Activated naive CD8-positive, alpha-beta T cell (primary cell): ENCODE measurements around the gene CXCL9.
"Not testable (repeated sequence)": the region's sequence is repeated elsewhere in the genome, so short reads cannot be mapped to it uniquely, and the experiment has no call there.

Experiments used
- H3K27ac Mint-ChIP-seq: one replicate; pipeline ENCODE4 v1.8.0; 2021; ENCODE audit warnings: mixed read lengths
- H3K27me3 Mint-ChIP-seq: one replicate; pipeline ENCODE4 v1.8.0; 2021; ENCODE audit warnings: mixed read lengths
- H3K36me3 Mint-ChIP-seq: one replicate; pipeline ENCODE4 v1.8.0; 2021; ENCODE audit warnings: mixed read lengths
- H3K4me1 Mint-ChIP-seq: one replicate; pipeline ENCODE4 v1.8.0; 2021; ENCODE audit warnings: low read depth, mixed read lengths
- H3K4me3 Mint-ChIP-seq: one replicate; pipeline ENCODE4 v1.8.0; 2021; ENCODE audit warnings: mild to moderate bottlenecking, mixed read lengths
- H3K9me3 Mint-ChIP-seq: one replicate; pipeline ENCODE4 v1.8.0; 2021; ENCODE audit warnings: low read depth, mixed read lengths

CXCL9 gene

GRCh38 chr4:76007089-76007862 lies at the start of gene CXCL9:
TSS of gene CXCL9 (minus strand) at chr4:76007509. CDS start at chr4:76007449, 60 bp downstream.
- no peaks in the 10 kb centered on the region for H3K4me1 Mint-ChIP-seq
- no peaks in the 10 kb centered on the region for H3K9me3 Mint-ChIP-seq
- H3K36me3 Mint-ChIP-seq = peaks cover 2% of the 10 kb centered on the region
- no peak within 1 kb of the TSS for H3K4me3 Mint-ChIP-seq
- H3K27me3 Mint-ChIP-seq = peaks cover 9% of the 10 kb centered on the region
- H3K27ac Mint-ChIP-seq = no peak within 1 kb of the TSS

DNA sequence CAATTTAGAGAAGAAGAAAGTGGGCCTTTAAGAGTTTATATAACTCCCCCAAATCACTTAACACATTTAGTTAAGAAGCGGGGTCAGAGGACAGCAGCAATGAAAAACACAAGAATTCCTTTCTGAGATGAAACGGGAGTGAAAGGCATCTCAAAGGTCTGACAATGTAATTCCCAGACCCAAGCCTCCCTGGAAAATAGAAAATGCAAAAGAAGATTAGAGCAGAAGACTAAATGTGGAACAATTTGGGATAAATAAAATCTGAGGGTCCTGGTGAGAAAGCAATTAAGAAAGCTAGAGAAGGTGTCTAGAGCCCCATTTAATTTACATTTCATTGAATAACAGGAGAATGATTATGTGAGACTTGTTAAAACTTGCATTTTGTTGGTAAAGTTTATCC lies 48.1 kb upstream of the CXCL9 start:
- Mint-ChIP-seq H3K4me1 (peaks cover 22% of the 10 kb centered on the region), H3K27me3 (peaks cover 9% of the 10 kb centered on the region), H3K4me3 (no peak overlapping the region), H3K36me3 (no peaks in the 10 kb centered on the region), H3K27ac (no peak overlapping the region), H3K9me3 (no peaks in the 10 kb centered on the region)

DNA sequence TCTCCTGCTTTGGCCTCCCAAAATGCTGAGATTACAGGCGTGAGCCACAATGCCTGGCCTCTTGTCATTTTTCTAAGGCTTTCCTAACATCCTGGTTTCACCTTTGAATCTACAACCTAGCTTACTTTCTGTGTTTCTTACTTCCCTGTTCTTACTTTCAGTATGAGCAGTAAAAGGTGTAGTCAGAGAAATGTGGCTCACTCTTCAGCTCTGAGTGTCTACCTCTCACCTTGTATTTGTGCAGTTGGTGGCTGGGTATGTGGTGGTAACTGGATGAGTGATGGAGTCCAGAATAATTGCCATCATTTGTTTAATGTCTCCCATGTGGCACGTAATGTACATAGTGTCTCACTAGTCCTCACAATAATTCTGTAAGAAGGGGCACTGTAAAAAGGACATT lies 47.7 kb upstream of the CXCL9 start:
- no peaks in the 10 kb centered on the region for H3K36me3 Mint-ChIP-seq
- H3K4me1 Mint-ChIP-seq = peaks cover 18% of the 10 kb centered on the region
- H3K4me3 Mint-ChIP-seq = no peak overlapping the region
- H3K27me3 Mint-ChIP-seq = peaks cover 9% of the 10 kb centered on the region
- H3K27ac Mint-ChIP-seq = no peak overlapping the region
- no peaks in the 10 kb centered on the region for H3K9me3 Mint-ChIP-seq

GRCh38 chr4:76053730-76054129 lies 46.4 kb upstream of the CXCL9 start:
- Mint-ChIP-seq H3K36me3 (no peaks in the 10 kb centered on the region), H3K27me3 (peaks cover 9% of the 10 kb centered on the region), H3K4me1 (peaks cover 9% of the 10 kb centered on the region), H3K9me3 (no peaks in the 10 kb centered on the region), H3K4me3 (no peak overlapping the region), H3K27ac (no peak overlapping the region)

DNA sequence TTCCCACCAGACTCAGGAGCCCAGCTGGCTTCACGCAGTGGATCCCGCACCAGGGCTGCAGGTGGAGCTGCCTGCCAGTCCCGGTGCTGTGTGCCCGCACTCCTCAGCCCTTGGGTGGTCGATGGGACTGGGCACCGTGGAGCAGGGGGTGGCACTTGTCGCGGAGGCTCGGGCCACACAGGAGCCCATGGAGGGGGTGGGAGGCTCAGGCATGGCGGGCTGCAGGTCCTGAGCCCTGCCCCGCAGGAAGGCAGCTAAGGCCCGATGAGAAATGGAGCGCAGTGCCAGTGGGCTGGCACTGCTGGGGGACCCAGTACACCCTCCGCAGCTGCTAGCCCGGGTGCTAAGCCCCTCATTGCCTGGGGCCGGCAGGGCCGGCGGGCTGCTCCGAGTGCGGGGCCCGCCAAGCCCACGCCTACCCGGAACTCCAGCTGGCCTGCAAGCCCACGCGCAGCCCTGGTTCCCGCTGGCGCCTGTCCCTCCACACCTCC lies 43.3 kb upstream of the CXCL9 start:
- H3K36me3 Mint-ChIP-seq, H3K27ac Mint-ChIP-seq, H3K9me3 Mint-ChIP-seq, H3K4me1 Mint-ChIP-seq, H3K4me3 Mint-ChIP-seq: not testable (repeated sequence)
- peaks cover 11% of the 10 kb centered on the region for H3K27me3 Mint-ChIP-seq

- H3K36me3 Mint-ChIP-seq, H3K4me1 Mint-ChIP-seq: not testable (repeated sequence)
These were observed 42.6 kb upstream of the CXCL9 start for GRCh38 chr4:76049860-76050416.

GRCh38 chr4:76044686-76045085 lies 37.4 kb upstream of the CXCL9 start:
- not testable (repeated sequence) for H3K27me3 Mint-ChIP-seq, H3K4me3 Mint-ChIP-seq, H3K27ac Mint-ChIP-seq

More at GRCh38 chr4:76049860-76050416, 42.6 kb upstream of the CXCL9 start:
- H3K27me3 Mint-ChIP-seq, H3K9me3 Mint-ChIP-seq, H3K4me3 Mint-ChIP-seq, H3K27ac Mint-ChIP-seq: not testable (repeated sequence)

GRCh38 chr4:76043306-76043705 lies 36.0 kb upstream of the CXCL9 start:
- not testable (repeated sequence) for H3K4me1 Mint-ChIP-seq, H3K27me3 Mint-ChIP-seq, H3K9me3 Mint-ChIP-seq, H3K36me3 Mint-ChIP-seq, H3K4me3 Mint-ChIP-seq, H3K27ac Mint-ChIP-seq

More at GRCh38 chr4:76044686-76045085, 37.4 kb upstream of the CXCL9 start:
- not testable (repeated sequence) for H3K4me1 Mint-ChIP-seq, H3K9me3 Mint-ChIP-seq, H3K36me3 Mint-ChIP-seq

DNA sequence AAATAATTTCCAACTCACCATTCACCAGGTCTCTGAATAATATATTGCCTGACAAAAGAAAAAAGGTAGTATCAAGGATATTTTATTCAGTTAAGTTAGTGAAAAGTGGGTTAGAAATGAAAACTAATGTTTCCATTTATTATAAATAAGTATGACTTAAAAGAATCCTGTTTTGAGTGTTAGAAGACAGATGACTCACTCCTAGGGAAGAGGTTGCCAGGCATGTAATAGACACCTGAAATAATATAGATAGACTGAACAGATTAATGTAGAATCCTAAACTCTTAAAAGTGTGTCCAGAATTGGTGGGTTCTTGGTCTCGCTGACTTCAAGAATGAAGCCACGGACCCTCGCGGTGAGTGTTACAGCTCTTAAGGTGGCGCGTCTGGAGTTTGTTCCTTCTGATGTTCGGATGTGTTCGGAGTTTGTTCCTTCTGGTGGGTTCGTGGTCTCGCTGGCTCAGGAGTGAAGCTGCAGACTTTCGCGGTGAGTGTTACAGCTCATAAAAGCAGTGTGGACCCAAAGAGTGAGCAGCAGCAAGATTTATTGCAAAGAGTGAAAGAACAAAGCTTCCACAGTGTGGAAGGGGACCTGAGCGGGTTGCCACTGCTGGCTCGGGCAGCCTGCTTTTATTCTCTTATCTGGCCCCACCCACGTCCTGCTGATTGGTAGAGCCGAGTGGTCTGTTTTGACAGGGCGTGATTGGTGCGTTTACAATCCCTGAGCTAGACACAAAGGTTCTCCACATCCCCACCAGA lies 35.1 kb upstream of the CXCL9 start:
- H3K36me3 Mint-ChIP-seq, H3K9me3 Mint-ChIP-seq, H3K4me1 Mint-ChIP-seq, H3K27me3 Mint-ChIP-seq, H3K27ac Mint-ChIP-seq: not testable (repeated sequence)
- H3K4me3 Mint-ChIP-seq = peak overlapping the region; percentile 59

DNA sequence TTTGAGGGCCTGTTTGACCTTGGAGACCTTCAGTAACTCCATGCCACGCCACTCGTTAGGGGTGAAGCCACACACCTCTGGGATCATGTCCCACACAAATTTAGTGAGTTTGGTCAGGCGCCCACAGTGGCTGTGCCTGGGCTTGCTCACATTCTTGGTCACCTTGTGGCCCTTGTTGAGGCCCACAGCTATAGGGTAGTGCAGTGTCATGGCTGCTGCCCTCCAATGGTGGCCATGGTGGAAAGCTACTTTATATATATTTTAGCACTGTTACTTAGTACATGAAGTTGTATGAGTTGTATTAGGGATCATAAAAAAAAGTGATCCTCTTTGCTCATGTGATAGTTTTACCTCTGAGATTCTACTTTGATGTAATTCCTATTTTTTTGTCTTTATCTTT lies 29.5 kb upstream of the CXCL9 start:
- Mint-ChIP-seq H3K9me3 (no peaks in the 10 kb centered on the region), H3K27ac (no peak overlapping the region)

DNA sequence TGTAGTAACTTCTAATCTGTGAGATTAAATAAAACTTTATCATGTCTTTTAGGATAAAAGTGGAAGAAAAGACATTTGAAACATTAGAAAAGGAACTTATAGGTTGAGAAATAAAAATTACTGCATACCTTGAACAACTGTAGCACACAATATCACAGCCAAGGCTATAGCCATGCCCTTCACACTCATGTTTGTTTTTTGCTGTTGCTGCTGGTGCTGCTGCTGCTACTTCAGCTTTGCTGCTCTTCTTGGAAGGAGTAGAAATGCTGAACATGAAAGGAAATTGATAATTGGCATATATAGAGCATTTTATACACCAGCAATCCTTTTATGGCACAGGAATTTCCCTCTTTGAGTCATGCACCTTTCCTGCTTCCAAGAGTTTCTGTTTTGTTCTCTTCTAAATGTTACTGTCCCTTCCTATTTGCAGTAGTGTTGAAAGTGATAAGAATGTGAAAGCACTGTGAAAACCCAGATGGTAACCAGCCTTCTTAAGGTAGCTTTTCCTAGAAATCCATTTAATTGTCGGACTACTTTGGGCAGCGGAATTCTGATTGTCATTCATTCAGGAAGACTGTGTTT lies 28.6 kb upstream of the CXCL9 start, which contains the start of gene CXCL11:
Gene CXCL11 (minus strand): TSS at position 272 of the 582 bp plus-strand sequence. CDS start 83 bp downstream, at position 189.
- H3K9me3 Mint-ChIP-seq = no peaks in the 10 kb centered on the region
- H3K4me3 Mint-ChIP-seq = no peak within 1 kb of the TSS
- no peaks in the 10 kb centered on the region for H3K4me1 Mint-ChIP-seq
- no peaks in the 10 kb centered on the region for H3K36me3 Mint-ChIP-seq
- H3K27me3 Mint-ChIP-seq = no peaks in the 10 kb centered on the region
- no peak within 1 kb of the TSS for H3K27ac Mint-ChIP-seq

More for the DNA sequence above, 29.5 kb upstream of the CXCL9 start:
- Mint-ChIP-seq H3K36me3 (no peaks in the 10 kb centered on the region), H3K4me3 (no peak overlapping the region), H3K4me1 (peaks cover 2% of the 10 kb centered on the region), H3K27me3 (no peaks in the 10 kb centered on the region)

GRCh38 chr4:76035141-76035540 lies 27.8 kb upstream of the CXCL9 start:
- Mint-ChIP-seq H3K9me3 (no peaks in the 10 kb centered on the region), H3K27ac (no peak overlapping the region), H3K27me3 (no peaks in the 10 kb centered on the region), H3K36me3 (no peaks in the 10 kb centered on the region), H3K4me1 (no peaks in the 10 kb centered on the region), H3K4me3 (no peak overlapping the region)

DNA sequence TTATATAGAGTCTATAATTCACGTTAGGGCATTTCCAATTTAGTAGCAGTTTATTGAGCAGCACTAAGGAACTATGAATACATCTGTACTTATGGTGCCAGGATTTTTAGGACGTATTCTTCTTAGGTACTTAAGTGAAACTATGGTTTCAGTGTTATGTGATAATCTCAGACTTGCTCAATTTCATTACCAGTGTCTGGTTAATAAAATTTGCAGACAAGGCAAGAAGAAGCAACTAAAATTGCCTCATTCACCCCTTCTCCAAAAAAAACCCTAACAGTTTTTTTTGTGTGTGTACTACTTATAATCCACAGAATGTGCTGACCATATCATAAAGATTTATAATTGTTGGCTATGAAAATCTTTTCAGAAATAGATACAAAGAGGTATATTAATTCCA lies 22.0 kb upstream of the CXCL9 start:
- Mint-ChIP-seq H3K27me3 (no peaks in the 10 kb centered on the region), H3K4me3 (no peak overlapping the region), H3K27ac (no peak overlapping the region), H3K36me3 (no peaks in the 10 kb centered on the region), H3K4me1 (peaks cover 13% of the 10 kb centered on the region), H3K9me3 (no peaks in the 10 kb centered on the region)

DNA sequence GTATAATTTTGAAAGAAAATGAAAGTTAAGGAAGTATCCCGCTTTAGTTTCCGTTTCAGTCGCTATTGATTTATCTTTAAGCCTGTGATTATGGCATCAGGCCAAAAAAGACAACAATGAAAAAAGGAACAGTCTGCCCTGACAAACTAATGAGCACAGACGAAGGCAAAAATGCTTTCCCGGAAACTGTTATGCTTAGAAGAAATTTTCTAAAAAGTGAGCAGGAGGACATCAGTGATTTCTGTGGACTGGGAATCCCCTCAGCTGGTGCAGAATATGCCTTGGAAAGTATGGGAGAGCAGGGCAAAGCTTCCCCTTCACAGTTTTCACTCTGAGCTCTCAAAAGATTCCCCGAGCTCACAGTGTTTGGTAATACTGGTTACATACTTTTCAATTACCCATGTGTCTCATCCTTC lies 21.0 kb upstream of the CXCL9 start:
- peak overlapping the region; percentile 56 for H3K27ac Mint-ChIP-seq
- H3K4me3 Mint-ChIP-seq = peak overlapping the region; percentile 55
- no peaks in the 10 kb centered on the region for H3K36me3 Mint-ChIP-seq
- no peaks in the 10 kb centered on the region for H3K9me3 Mint-ChIP-seq
- H3K4me1 Mint-ChIP-seq = peaks cover 23% of the 10 kb centered on the region
- no peaks in the 10 kb centered on the region for H3K27me3 Mint-ChIP-seq

DNA sequence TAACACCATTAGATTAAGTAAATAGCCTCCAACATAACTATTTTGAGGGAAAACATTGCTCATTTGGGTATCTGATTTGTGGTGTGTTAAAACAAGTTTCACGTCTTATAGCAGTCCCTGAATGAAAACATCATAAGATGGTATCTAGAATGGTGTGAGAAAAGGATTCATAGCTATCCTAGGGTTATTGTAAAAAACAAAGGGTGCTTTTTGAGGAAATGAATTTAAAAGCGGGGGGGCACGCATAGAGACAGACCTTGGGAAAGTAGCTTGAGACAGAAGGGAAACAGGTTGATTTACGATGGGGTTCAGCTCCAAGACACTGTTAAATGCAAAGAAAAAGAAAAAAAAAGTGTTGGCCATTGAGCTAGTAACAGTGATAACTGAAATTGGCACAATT lies 16.8 kb upstream of the CXCL9 start:
- no peaks in the 10 kb centered on the region for H3K27me3 Mint-ChIP-seq
- H3K36me3 Mint-ChIP-seq = no peaks in the 10 kb centered on the region
- H3K4me3 Mint-ChIP-seq = no peak overlapping the region
- H3K4me1 Mint-ChIP-seq = peaks cover 25% of the 10 kb centered on the region
- peak overlapping the region; percentile 18 for H3K27ac Mint-ChIP-seq
- no peaks in the 10 kb centered on the region for H3K9me3 Mint-ChIP-seq
